Fibroblast of the aortic adventitia (primary cell): ENCODE results near the gene SLC2A4. TPM values are rescaled to one million over a fixed set of nuclear protein-coding genes. Genes with fewer than 3 reads are reported as not detected.
A peak's percentile ranks its signal among the peaks of the same experiment; 100 is the strongest.

ENCODE experiments used
- DNase-seq: peaks from one replicate; pipeline ENCODE4 v3.0.0-alpha.2; 2010; ENCODE audit warnings: low read depth
- H3K4me3 ChIP-seq: 2 replicates; pipeline ENCODE4 v1.5.1; 2011; ENCODE audit warnings: low read depth, mild to moderate bottlenecking, control low read depth, low read length, moderate library complexity
- total RNA-seq: library from RNA; depleted of rRNA; stranded (reverse); fragments of >200 nt; gene quantifications from 2 replicates; pipeline ENCODE4 v1.2.3, GENCODE V29; 2012; ENCODE audit warnings: low replicate concordance
- TF ChIP-seq, protein P1 (sequence below): IDR thresholded peaks from 2 replicates; pipeline ENCODE4 v1.5.1; 2011; ENCODE audit warnings: mild to moderate bottlenecking, low read length, control low read depth, inconsistent platforms; ENCODE audit not compliant: insufficient read depth

Gene SLC2A4
- total RNA-seq, 1 donor = 0.18 TPM

DNA sequence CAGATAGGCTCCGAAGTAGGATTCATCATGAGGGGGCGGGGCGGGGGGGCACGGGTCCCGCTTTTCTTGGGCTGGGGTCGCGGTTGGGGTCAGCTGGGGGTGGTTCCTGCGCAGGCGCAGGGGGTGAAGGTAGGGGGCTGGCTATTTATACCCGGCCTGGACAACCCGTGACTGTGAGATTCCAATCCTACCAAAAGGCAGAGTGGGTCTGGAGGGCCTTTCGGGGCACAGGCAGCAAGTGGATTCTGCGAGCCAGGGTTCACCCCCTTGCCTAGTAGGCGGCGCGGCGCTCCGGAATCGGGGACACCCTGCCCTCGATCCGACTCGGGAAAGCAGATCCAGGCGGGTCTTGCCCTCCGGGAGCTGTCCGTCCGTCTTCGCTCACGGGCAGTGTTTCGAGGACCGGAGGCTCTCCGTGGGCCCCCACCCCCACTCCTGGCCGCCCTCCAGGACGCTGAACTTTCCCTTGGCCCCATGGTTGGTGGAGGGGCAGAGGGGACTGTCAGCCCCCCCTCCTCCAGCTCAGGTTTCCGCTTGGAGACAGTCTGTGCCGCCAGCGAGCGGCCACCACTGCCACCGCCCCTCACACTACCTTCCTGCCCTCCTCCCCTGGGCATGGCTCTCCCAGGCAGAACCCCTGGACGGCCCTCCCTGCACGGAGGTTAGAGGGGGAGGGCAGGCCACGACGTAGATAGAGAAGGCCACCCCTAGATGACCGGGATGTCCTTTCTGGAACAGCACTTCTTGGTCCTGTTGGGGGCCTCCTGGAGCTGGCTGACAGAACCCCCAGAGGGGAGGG is 634 bp downstream of the SLC2A4 start:
- DNase-seq = no peak
- TF ChIP-seq, protein P1, sequence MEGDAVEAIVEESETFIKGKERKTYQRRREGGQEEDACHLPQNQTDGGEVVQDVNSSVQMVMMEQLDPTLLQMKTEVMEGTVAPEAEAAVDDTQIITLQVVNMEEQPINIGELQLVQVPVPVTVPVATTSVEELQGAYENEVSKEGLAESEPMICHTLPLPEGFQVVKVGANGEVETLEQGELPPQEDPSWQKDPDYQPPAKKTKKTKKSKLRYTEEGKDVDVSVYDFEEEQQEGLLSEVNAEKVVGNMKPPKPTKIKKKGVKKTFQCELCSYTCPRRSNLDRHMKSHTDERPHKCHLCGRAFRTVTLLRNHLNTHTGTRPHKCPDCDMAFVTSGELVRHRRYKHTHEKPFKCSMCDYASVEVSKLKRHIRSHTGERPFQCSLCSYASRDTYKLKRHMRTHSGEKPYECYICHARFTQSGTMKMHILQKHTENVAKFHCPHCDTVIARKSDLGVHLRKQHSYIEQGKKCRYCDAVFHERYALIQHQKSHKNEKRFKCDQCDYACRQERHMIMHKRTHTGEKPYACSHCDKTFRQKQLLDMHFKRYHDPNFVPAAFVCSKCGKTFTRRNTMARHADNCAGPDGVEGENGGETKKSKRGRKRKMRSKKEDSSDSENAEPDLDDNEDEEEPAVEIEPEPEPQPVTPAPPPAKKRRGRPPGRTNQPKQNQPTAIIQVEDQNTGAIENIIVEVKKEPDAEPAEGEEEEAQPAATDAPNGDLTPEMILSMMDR = no peak
- H3K4me3 ChIP-seq = peak overlapping the region; percentile 54

DNA sequence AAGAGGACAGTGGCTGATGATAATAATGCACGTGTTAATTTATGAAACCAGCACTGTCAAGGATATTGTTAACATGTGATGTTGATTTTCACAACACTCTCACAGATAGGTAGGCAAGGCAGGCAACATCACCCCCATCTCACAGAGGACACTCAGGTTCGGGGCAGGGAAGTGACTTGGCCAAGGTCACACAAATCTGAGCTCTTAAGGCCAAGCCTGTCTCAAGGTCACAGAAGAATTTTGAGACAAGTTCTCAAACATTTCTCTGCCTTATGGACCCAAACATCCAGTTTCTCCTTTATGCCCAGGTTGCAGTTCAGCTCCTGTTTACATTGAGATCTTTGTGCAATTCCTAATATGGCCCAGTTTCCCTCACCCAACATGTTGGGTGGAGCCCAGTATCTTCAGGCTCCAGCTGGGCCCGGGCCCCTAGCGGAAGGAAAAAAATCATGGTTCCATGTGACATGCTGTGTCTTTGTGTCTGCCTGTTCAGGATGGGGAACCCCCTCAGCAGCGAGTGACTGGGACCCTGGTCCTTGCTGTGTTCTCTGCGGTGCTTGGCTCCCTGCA is 1.3 kb downstream of the SLC2A4 start:
- DNase-seq = no peak
- TF ChIP-seq, protein P1 = no peak
- H3K4me3 ChIP-seq = no peak overlapping the region

DNA sequence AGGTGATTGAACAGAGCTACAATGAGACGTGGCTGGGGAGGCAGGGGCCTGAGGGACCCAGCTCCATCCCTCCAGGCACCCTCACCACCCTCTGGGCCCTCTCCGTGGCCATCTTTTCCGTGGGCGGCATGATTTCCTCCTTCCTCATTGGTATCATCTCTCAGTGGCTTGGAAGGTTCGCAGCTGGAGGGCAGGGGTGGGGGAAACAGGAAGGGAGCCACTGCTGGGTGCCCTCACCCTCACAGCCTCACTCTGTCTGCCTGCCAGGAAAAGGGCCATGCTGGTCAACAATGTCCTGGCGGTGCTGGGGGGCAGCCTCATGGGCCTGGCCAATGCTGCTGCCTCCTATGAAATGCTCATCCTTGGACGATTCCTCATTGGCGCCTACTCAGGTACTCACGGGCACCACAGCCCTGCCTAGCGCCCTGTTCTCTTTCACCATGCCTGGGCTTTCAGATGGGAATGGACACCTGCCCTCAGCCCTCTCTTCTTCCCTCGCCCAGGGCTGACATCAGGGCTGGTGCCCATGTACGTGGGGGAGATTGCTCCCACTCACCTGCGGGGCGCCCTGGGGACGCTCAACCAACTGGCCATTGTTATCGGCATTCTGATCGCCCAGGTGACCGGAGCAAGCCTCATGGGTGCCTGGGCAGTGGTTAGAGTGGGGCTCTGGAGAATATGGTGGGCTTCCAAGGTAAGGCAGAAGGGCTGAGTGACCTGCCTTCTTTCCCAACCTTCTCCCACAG is 2.1 kb downstream of the SLC2A4 start:
- DNase-seq = no peak
- TF ChIP-seq, protein P1 = no peak
- no peak overlapping the region for H3K4me3 ChIP-seq

DNA sequence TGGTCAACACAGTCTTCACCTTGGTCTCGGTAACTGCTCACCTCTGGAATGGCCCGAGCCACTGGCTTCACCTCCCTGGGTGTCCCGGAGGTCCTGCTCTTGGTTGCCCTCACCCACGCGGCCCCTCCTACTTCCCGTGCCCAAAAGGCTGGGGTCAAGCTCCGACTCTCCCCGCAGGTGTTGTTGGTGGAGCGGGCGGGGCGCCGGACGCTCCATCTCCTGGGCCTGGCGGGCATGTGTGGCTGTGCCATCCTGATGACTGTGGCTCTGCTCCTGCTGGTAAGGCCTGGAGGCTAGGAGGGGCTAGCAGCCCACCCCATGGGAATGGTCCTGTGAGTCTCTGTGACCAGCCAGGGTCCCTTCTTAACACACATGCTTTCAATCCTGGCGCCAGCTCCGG is 3.4 kb downstream of the SLC2A4 start:
- no peak for DNase-seq

DNA sequence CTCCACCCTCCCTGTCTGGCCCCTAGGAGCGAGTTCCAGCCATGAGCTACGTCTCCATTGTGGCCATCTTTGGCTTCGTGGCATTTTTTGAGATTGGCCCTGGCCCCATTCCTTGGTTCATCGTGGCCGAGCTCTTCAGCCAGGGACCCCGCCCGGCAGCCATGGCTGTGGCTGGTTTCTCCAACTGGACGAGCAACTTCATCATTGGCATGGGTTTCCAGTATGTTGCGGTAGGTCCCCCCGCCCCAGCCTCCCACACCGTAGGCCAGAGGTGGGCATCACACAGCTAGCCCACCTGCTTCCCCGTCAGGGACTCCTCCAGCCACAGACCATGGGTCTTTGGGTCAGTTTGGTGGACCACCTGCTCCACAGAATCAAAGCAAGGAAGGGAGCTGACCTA is 4.2 kb downstream of the SLC2A4 start:
- H3K4me3 ChIP-seq = no peak overlapping the region
- TF ChIP-seq, protein P1 = no peak
- DNase-seq = no peak

More for the DNA sequence above, 3.4 kb downstream of the SLC2A4 start:
- TF ChIP-seq, protein P1 = no peak
- no peak overlapping the region for H3K4me3 ChIP-seq

DNA sequence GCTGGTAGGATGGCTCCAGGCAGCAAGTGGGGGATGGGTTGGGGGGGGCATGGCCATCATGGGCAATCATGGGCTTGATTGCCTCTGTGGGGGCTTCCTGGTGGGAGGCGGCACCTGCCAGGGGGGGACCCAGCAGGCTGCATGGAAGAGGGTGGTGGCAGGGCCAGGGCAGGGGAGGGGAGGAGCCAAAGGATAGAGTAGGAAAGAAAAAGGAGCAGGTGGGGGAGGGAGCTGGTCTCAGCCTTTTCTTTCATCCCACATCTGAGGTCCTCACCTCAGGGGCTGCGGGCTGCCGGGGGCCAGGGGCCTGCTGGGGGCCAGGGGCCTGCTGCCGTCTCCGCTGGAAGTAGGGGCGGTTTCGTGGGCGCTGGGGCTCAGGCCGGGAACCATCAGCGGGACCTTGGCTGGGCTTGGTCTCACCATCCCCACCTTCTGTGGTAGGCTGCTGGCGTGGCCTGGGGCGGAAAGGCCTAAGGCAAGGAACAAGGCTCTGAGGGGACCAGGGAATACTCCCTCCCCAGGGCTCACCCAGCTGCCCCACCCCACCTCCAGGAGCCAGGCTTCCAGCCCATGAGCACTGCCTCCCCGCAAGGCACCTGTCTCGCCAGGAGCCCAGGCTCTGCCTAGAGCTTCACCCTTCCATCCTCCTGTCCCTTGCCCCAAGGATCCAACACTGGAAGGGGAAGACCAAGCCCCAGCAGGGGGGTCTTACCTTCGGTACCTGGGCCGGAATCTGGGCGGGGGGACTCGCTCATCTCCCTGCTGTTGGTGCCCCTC is 7.9 kb downstream of the SLC2A4 start:
- TF ChIP-seq, protein P1 = no peak
- no peak for DNase-seq
- H3K4me3 ChIP-seq = no peak overlapping the region
